Activated gamma-delta T cell treated with Interleukin-2 at 50 U/mL for 16 hours (primary cell): Measurements from ENCODE around the gene KREMEN2.
A peak's percentile ranks its signal among the peaks of the same experiment; 100 is the strongest.
"Not testable (repeated sequence)": the region's sequence is repeated elsewhere in the genome, so short reads cannot be mapped to it uniquely, and the experiment has no call there.

Experiments
- DNase-seq: peaks from one replicate; pipeline ENCODE4 v3.0.0-alpha.2; 2020

KREMEN2 gene

DNA sequence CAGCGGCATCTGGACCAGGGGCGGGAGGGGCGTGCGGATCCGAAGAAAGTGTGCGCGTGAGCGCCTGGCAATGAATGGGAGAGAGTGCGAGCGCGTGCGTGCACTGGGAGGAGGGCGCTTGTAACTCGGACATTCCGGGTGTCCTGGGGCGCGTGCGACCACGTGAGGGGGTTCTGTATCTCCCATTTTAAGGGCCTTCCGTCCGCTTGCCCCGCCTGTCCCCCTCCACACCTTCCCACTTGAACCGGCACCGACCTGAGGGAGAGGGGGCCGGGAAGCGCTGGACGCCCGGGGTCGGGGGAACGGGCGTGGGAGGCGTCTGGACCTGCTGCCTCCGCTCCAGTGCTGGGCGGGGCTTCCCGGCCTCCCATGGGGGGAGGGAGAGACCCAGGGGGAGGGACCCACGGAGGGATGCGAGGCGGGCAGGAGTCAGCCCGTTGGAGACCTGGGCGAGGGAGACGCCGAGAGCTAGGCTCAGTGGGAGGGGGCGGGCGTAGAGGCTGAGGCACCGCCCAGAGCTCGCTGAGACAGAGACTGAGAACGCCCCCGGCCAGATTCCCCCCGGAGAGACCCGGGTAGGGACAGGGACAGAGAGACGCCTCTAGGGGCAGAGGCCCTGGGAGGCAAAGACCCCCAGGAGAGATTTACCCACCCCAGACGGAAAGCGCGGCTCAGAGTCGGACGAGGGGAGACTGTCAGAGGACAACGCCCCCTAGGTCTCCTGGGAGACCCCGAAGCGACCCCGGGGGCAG, at the start of gene KREMEN2:
KREMEN2 (plus strand) TSS at position 553 of the 752 bp plus-strand sequence. CDS start 246 bp downstream, outside the sequence.
- no peak for DNase-seq

DNA sequence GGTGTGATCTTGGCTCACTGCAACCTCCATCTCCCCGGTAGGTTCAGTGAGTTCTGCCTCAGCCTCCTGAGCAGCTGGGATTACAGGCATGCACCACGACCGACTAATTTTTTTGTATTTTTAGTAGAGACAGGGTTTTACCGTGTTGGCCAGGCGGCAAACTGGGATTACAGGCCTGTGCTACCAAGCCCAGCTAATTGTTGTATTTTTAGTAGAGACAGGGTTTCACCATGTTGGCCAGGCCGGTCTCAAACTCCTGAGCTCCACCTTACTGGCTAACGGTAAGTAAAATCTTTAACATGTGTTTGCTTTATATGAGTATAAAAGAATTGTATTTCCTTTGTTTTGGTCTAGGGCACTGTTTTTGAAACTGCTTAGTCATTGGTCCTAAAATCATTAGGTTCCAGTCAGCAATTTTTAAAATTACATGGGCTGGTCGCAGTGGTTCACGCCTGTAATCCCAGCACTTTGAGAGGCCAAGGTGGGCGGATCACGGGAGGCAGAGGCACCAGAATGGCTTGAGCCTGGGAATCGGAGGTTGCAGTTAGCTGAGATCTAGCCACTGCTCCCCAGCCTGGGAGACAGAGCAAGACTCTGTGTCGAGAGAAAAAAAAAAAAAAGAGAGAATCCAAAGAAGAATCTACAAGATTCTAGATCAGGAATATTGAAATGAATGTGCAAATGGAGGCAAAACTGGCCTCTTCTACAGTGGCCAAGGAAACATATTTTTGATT, 48.7 kb upstream of the KREMEN2 start:
- DNase-seq = no peak

GRCh38 chr16:2919511-2920255, 44.4 kb upstream of the KREMEN2 start:
- peak; percentile 65 for DNase-seq

- DNase-seq = no peak
These were observed 40.6 kb upstream of the KREMEN2 start for GRCh38 chr16:2923481-2923880.

DNA sequence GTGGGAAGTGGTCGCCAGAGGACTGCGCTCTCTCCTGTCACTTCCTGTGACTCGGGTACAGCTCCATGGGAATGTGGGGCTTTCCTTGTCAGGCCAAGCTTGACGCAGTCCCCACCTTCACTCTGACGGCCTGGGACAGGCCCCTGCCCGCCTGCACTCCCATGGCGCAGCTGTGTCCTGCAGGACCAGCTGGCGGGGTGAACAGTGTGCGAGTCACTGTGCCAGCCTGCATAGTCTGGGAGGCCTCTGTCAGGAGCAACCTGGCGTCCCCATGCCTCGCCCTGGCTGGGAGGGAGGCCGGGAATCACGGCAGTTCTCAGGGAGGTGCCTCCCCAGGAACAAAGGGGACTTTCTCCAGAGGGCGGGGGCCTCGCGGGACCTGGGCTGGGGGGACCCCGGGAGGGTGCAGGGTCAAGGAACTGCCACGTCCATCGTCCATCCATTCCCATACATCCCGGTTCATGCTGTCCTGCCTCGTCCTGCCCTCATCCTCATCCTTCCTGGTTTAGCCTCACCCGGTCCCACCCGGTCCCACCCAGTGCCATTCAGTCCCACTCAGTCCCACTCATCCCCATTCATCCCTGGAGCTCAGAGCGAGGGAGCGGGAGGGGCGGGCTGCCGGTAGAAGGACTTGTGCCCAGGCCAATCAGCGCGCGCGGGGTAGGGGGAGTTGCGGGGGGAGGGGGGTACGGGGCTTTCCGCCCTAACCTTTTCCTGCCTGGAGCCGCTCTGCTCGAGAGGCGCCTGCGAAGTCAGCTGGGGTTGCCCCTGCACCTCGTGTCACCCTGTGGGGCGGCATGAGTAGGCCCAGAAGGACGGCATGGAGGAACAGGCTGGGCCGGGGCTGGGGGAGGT, 38.9 kb upstream of the KREMEN2 start:
- no peak for DNase-seq

DNA sequence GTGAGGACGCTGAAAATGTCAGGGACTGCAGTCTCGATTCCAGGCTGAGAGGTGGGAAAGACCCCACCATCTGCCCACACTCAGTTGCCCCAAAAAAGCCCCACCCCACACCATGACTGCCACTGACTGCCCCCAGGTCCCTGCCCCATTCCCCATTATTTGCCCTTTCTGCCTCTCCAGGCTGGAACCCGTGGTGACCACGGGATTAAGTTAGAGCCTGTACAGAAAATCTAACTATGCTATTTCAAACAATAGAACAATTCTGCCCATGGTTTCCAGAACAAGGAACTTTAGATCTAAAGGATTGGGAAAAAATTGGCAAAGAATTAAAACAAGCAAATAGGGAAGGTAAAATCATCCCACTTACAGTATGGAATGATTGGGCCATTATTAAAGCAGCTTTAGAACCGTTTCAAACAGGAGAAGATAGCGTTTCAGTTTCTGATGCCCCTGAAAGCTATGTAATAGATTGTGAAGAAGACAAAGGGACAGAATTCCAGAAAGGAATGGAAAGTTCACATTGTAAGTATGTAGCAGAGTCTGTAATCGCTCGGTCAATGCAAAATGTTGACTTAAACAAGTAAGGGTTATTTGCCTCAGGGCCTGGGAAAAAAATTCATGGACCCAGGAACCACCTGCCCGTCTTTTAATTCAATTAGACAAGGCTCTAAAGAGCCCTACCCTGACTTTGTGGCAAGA, 38.0 kb upstream of the KREMEN2 start:
- no peak for DNase-seq

DNA sequence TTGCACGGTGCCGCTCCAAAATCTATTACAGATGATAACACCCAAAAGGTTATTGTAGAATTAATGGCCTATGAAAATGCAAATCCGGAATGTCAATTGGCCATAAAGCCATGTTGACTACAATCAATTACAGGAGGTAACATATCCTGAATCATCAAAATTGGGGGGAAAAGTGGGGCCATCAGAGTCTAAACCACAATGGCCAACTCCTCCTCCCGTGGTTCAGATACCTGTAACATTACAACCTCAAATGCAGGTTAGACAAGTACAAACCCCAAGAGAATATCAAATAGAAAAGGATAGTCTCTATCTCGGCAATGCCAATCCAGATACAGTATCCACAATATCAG, 37.5 kb upstream of the KREMEN2 start:
- no peak for DNase-seq

GRCh38 chr16:2927010-2927646, 36.9 kb upstream of the KREMEN2 start:
- peak; percentile 84 for DNase-seq

- not testable (repeated sequence) for DNase-seq
These were observed 35.9 kb upstream of the KREMEN2 start for GRCh38 chr16:2928151-2928550.

GRCh38 chr16:2928796-2929195, 35.3 kb upstream of the KREMEN2 start:
- DNase-seq = no peak

- DNase-seq = no peak
These were observed 34.4 kb upstream of the KREMEN2 start for GRCh38 chr16:2929693-2930092.

DNA sequence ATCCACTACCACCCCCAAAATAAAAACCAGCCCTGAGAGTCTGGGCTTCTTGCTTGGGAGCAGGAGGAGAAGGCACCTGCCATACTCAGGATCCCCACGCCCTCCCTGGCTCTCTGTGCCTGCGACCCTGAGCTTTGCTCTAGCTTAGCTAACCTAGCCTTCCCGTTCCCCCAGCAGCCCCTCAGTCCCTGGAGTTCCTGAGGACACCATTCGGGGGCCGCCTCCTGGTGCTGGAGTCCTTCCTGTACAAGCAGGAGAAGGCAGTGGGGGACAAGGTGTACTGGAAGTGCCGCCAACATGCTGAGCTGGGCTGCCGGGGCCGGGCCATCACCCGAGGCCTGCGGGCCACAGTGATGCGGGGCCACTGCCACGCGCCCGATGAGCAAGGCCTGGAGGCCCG, 33.8 kb upstream of the KREMEN2 start:
- no peak for DNase-seq

GRCh38 chr16:2931231-2931914, 32.7 kb upstream of the KREMEN2 start:
- not testable (repeated sequence) for DNase-seq

DNA sequence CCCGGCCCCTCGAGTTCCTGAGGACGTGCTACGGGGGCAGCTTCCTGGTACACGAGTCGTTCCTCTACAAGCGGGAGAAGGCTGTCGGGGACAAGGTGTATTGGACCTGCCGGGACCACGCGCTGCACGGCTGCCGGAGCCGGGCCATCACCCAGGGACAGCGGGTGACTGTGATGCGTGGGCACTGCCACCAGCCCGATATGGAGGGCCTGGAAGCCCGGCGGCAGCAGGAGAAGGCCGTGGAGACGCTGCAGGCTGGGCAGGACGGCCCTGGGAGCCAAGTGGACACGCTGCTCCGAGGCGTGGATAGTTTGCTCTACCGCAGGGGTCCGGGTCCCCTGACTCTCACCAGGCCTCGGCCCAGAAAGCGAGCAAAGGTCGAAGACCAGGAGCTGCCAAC, 30.9 kb upstream of the KREMEN2 start:
- no peak for DNase-seq

DNA sequence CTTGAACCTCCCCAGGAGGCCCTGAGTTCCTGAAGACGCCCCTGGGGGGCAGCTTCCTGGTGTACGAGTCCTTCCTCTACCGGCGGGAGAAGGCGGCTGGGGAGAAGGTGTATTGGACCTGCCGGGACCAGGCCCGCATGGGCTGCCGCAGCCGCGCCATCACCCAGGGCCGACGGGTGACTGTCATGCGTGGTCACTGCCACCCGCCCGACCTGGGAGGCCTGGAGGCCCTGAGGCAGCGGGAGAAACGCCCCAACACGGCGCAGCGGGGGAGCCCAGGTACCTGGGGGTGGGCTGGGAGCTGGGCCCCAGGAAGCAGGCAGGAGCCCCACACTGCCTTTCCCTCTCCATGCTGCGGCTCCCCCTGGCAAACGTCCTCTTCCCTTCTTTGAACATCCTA, 30.4 kb upstream of the KREMEN2 start:
- DNase-seq = no peak

- DNase-seq = no peak
These were observed 29.6 kb upstream of the KREMEN2 start for GRCh38 chr16:2934450-2934849.

DNA sequence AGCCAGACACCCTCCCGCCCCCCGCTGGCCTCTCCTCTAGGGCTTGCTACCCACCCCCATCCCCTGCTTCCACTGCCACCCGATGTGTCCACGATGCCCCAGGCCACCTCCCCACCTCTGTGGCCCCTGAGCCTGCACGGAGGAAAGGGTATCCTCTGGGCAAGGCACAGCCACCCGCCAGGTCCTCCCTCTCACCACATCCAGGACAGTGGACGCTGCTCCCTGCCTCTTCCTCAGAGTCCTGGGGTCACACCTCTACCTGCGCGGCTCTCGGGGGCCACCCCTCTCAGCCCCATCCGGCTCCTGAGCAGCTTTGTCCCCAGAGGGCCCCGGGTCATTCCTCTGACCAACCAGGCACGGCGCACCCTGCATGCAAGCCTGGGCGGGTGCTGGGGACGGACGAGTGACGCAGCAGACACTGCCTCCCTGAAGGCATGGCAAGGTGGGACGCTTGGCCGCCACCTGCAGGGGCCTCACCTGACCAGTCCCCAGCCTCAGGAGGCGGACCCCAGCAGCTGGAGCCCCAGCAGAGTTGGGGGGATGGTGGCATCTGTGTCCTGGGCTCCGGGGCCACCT, 27.6 kb upstream of the KREMEN2 start:
- no peak for DNase-seq

- DNase-seq = no peak
These were observed 26.9 kb upstream of the KREMEN2 start for GRCh38 chr16:2937170-2937569.

DNA sequence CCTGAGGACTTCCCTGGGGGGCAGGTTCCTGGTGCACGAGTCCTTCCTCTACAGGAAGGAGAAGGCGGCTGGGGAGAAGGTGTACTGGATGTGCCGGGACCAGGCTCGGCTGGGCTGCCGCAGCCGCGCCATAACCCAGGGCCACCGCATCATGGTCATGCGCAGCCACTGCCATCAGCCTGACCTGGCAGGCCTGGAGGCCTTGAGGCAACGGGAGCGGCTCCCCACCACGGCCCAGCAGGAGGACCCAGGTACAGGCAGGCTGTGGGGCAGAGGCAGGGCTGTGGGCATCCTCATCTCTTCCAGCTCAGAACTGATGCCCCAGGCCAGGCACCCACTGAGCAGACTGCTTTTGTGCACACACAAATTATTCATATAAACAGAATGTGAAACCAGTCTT, 25.9 kb upstream of the KREMEN2 start:
- DNase-seq = no peak

DNA sequence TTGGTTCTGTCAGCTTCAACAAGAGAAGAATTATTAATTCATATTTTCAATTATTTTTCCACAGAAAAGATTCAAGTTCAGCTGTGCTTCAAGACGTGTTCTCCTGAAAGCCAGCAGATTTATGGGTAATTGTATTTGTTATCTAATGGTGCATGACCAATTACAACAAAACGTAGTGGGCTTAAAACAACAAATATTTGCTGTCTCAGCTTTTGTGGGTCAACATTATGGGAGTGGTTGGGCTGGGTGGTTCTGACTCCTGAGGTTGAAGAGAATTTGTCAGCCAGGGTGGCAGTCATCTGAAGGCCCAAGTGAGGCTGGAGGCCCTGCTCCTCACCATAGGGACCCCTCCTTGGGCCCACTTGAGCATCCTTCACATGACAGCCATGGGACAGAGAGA, 24.1 kb upstream of the KREMEN2 start:
- DNase-seq = no peak

DNA sequence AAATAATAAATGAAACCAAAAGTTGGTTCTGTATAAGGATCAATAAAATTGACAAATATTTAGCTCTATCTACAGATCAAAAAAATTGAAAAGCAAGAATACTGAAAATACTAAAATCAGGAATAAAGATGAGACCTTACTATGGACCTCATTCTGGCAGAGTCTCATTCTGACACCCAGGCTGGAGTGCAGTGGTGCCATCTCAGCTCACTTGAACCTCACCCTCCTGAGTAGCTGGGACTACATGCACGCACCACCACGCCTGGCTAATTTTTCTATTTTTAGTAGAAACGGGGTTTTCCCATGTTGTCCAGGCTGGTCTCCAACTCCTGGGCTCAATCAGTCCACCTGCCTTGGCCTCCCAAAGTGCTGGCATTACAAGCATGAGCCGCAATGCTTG, 22.0 kb upstream of the KREMEN2 start:
- no peak for DNase-seq
